Neuronal stem cell (in vitro differentiated cells): ENCODE data around the gene SLK.

Source experiments
- DNase-seq: peaks from one replicate; pipeline ENCODE4 v3.0.0-alpha.2; 2013; ENCODE audit warnings: low spot score
- H2AFZ ChIP-seq: one replicate; pipeline ENCODE4 v1.6.1; 2013; ENCODE audit warnings: mild to moderate bottlenecking, low read length, inconsistent platforms
- H2AK5ac ChIP-seq: 2 replicates; pipeline ENCODE4 v1.6.1; 2013; ENCODE audit warnings: low read depth, mild to moderate bottlenecking, inconsistent platforms, low read length, moderate library complexity, mixed read lengths
- H2BK120ac ChIP-seq: 2 replicates; pipeline ENCODE4 v1.6.1; 2013; ENCODE audit warnings: low read depth, mild to moderate bottlenecking, inconsistent platforms, low read length, moderate library complexity, mixed read lengths
- H2BK12ac ChIP-seq: one replicate; pipeline ENCODE4 v1.6.1; 2013; ENCODE audit warnings: low read length, inconsistent platforms
- H2BK15ac ChIP-seq: 2 replicates; pipeline ENCODE4 v1.6.1; 2013; ENCODE audit warnings: mild to moderate bottlenecking, low read length, inconsistent platforms, mixed read lengths
- H2BK5ac ChIP-seq: one replicate; pipeline ENCODE4 v1.6.1; 2013; ENCODE audit warnings: inconsistent platforms, mild to moderate bottlenecking, low read length, moderate library complexity
- H3K14ac ChIP-seq: one replicate; pipeline ENCODE4 v1.6.1; 2013; ENCODE audit warnings: low read length, inconsistent platforms
- H3K18ac ChIP-seq: 2 replicates; pipeline ENCODE4 v1.6.1; 2013; ENCODE audit warnings: low read length, inconsistent platforms
- H3K23ac ChIP-seq: 2 replicates; pipeline ENCODE4 v1.6.1; 2013; ENCODE audit warnings: low read depth, mild to moderate bottlenecking, mixed read lengths, low read length, inconsistent platforms; ENCODE audit not compliant: poor library complexity
- H3K27ac ChIP-seq: replicated peaks from 3 replicates; pipeline ENCODE4 v1.5.1; 2013; ENCODE audit warnings: low read length, inconsistent platforms
- H3K27me3 ChIP-seq, 3 experiments: 2 replicates each; pipeline ENCODE4 v1.6.1; 2013; ENCODE audit warnings: low read length in 3 of 3, mild to moderate bottlenecking in 2 of 3, inconsistent platforms in 1 of 3, low read depth in 1 of 3, mixed read lengths in 1 of 3, moderate library complexity in 1 of 3; ENCODE audit not compliant: control insufficient read depth in 3 of 3, insufficient read depth in 3 of 3
- H3K36me3 ChIP-seq, 2 donors: replicated peaks in 1 of 2; 2 replicates each; pipeline ENCODE4 v1.6.1; 2013; ENCODE audit warnings: low read length in 2 of 2; ENCODE audit not compliant: control insufficient read depth in 2 of 2, insufficient read depth in 2 of 2
- H3K4ac ChIP-seq: 2 replicates; pipeline ENCODE4 v1.6.1; 2013; ENCODE audit warnings: inconsistent platforms, mild to moderate bottlenecking, low read length, moderate library complexity
- H3K4me1 ChIP-seq, 2 donors: 1 replicate in 1 of 2; 2 replicates in 1 of 2; pipeline ENCODE4 v1.6.1; 2013; ENCODE audit warnings: low read length in 2 of 2, low read depth in 1 of 2; ENCODE audit not compliant: control insufficient read depth in 2 of 2, insufficient read depth in 1 of 2
- H3K4me2 ChIP-seq: one replicate; pipeline ENCODE4 v1.6.1; 2013; ENCODE audit warnings: mild to moderate bottlenecking, low read length, inconsistent platforms; ENCODE audit not compliant: insufficient read depth, poor library complexity, severe bottlenecking
- H3K4me3 ChIP-seq, 2 donors: 2 replicates each; pipeline ENCODE4 v1.5.1; 2013; ENCODE audit warnings: low read length in 2 of 2, mild to moderate bottlenecking in 2 of 2, inconsistent platforms in 1 of 2, moderate library complexity in 1 of 2
- H3K79me1 ChIP-seq: one replicate; pipeline ENCODE4 v1.6.1; 2013; ENCODE audit warnings: low read depth, mild to moderate bottlenecking, inconsistent platforms, low read length, moderate library complexity
- H3K9ac ChIP-seq: one replicate; pipeline ENCODE4 v1.6.1; 2013; ENCODE audit warnings: mild to moderate bottlenecking, low read depth, low read length, inconsistent platforms; ENCODE audit not compliant: poor library complexity
- H3K9me3 ChIP-seq, 2 donors: replicated peaks in 1 of 2; 2 replicates each; pipeline versions ENCODE3 to v1.6.1; 2013; ENCODE audit warnings: low read length in 2 of 2, mild to moderate bottlenecking in 2 of 2, inconsistent platforms in 1 of 2, low read depth in 1 of 2, mixed read lengths in 1 of 2, moderate library complexity in 1 of 2; ENCODE audit not compliant: control insufficient read depth in 2 of 2, insufficient read depth in 1 of 2
- H4K8ac ChIP-seq: one replicate; pipeline ENCODE4 v1.6.1; 2013; ENCODE audit warnings: low read depth, mild to moderate bottlenecking, inconsistent platforms, low read length, moderate library complexity
- H4K91ac ChIP-seq: one replicate; pipeline ENCODE4 v1.6.1; 2013; ENCODE audit warnings: low read length, low read depth, mild to moderate bottlenecking, inconsistent platforms; ENCODE audit not compliant: poor library complexity
- WGBS, 2 donors: extraction: QIAGEN DNeasy Blood & Tissue Kit; methylation state at CpG; one replicate each; pipeline ENCODE4 v1.1.7; 2013; ENCODE audit warnings: missing lambda C conversion rate in 2 of 2, mixed read lengths in 1 of 2; ENCODE audit not compliant: insufficient read length in 2 of 2, insufficient replicate concordance in 1 of 2; ENCODE audit errors: extremely low coverage in 2 of 2; 5-methylcytosine and 5-hydroxymethylcytosine counted together

SLK gene

DNA sequence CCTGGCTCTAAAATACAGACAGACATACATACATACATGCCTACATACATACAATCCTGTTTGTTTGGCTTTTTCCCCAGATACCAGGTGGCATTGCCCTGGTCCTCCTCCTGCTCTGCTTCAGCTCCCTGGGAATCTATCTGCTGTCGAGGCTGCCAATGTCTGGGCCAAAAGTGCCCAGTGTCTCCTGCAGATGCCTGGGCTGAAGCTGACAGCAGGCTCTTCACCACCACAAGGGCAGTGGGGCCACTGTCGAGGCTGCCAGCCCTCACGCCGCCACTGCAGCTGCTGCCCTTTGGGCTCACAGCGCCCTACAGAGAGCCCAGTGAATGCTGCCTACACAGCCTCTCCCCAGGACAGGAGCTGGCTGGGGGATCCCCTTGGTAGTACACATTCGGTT, 30.9 kb upstream of the SLK start:
- Histone ChIP-seq H3K9ac (no peak overlapping the region), H2AFZ (no peak overlapping the region), H3K27ac (no peak overlapping the region), H2BK12ac (no peak overlapping the region), H2BK120ac (no peak overlapping the region), H3K4me2 (no peak overlapping the region), H4K8ac (no peak overlapping the region), H2AK5ac (no peak overlapping the region), H3K18ac (peak overlapping the region; percentile 70), H3K36me3 (no peaks in the 10 kb centered on the region), H2BK5ac (no peak overlapping the region), H3K23ac (no peak overlapping the region), H3K79me1 (no peaks in the 10 kb centered on the region), H4K91ac (no peak overlapping the region), H3K4me3 (no peak overlapping the region), H3K14ac (peak overlapping the region; percentile 39), H3K27me3 (peaks cover 0 to 12% (median 0%) of the 10 kb centered on the region in 3 experiments), H3K4ac (no peak overlapping the region), H2BK15ac (no peak overlapping the region), H3K4me1 (no peaks in the 10 kb centered on the region), H3K9me3 (no peaks in the 10 kb centered on the region)
- no peak for DNase-seq
- WGBS, 2 donors, result no CpG with 5 or more reads among the region's 6 CpGs

DNA sequence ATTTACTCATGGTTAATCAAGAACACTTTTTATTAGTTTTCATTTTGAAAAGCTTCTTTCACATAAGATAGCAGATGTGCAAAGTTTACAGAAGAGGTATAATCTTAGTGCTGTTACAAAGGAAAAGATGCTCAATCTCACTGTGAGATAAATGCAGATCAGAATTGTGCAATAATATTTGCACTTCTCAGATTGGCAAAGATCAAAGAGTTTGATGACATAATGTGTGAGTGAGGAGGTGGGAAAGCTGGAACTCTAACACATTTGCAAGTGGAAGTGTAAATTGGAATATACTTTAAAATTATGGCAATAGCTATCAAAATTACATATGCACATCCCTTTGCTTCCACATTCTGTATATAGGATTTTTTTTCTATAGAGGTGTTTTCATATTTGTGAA, 27.4 kb upstream of the SLK start:
- no peak overlapping the region for H3K4ac ChIP-seq
- H3K4me1 ChIP-seq, result no peaks in the 10 kb centered on the region
- no peak overlapping the region for H2BK120ac ChIP-seq
- H3K9me3 ChIP-seq, result no peaks in the 10 kb centered on the region
- H3K14ac ChIP-seq, result no peak overlapping the region
- H3K27ac ChIP-seq, result no peak overlapping the region
- peaks cover 0 to 5% (median 0%) of the 10 kb centered on the region in 3 experiments for H3K27me3 ChIP-seq
- H2AFZ ChIP-seq, result no peak overlapping the region
- no peak overlapping the region for H3K23ac ChIP-seq
- H2BK15ac ChIP-seq, result no peak overlapping the region
- no peak overlapping the region for H2AK5ac ChIP-seq
- no peak for DNase-seq
- no peak overlapping the region for H4K91ac ChIP-seq
- no peak overlapping the region for H3K4me2 ChIP-seq
- H3K9ac ChIP-seq, result no peak overlapping the region
- no peak overlapping the region for H2BK12ac ChIP-seq
- H3K4me3 ChIP-seq, result no peak overlapping the region
- H4K8ac ChIP-seq, result no peak overlapping the region
- H2BK5ac ChIP-seq, result no peak overlapping the region
- no peaks in the 10 kb centered on the region for H3K79me1 ChIP-seq
- no peaks in the 10 kb centered on the region for H3K36me3 ChIP-seq
- H3K18ac ChIP-seq, result no peak overlapping the region

DNA sequence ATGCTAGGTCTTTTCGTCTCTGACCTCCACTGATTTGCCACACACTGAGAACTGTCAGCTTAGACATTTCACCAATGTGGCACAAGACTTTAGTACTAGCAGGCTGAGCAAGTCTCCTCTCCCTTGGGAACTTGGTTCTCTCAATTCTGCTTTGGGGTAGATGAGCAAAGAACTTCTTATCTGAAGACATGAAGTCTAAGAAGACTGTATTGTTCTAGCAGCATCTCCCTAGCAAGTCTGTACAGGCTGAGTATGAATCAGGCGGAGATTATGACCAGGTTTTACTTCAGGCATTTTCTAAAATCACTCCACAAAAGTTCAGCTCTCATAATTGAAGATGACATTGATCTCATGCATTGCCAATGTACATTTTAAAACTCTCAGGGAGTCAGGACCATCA, 25.1 kb upstream of the SLK start:
- H3K23ac ChIP-seq, result no peak overlapping the region
- H2BK12ac ChIP-seq, result no peak overlapping the region
- H3K36me3 ChIP-seq, result no peaks in the 10 kb centered on the region
- H3K4me3 ChIP-seq, result no peak overlapping the region
- WGBS, 2 donors, result no CpG with 5 or more reads among the region's 2 CpGs
- H2AFZ ChIP-seq, result no peak overlapping the region
- no peak overlapping the region for H3K4me2 ChIP-seq
- no peak overlapping the region for H2BK15ac ChIP-seq
- peaks cover 0 to 3% (median 0%) of the 10 kb centered on the region in 3 experiments for H3K27me3 ChIP-seq
- no peak overlapping the region for H2AK5ac ChIP-seq
- no peak overlapping the region for H3K18ac ChIP-seq
- H3K9ac ChIP-seq, result no peak overlapping the region
- H3K27ac ChIP-seq, result no peak overlapping the region
- H3K79me1 ChIP-seq, result no peaks in the 10 kb centered on the region
- H3K4me1 ChIP-seq, result no peaks in the 10 kb centered on the region
- H4K8ac ChIP-seq, result no peak overlapping the region
- no peak overlapping the region for H2BK120ac ChIP-seq
- H2BK5ac ChIP-seq, result no peak overlapping the region
- H4K91ac ChIP-seq, result no peak overlapping the region
- DNase-seq, result no peak
- no peak overlapping the region for H3K14ac ChIP-seq
- H3K4ac ChIP-seq, result no peak overlapping the region
- no peaks in the 10 kb centered on the region for H3K9me3 ChIP-seq

DNA sequence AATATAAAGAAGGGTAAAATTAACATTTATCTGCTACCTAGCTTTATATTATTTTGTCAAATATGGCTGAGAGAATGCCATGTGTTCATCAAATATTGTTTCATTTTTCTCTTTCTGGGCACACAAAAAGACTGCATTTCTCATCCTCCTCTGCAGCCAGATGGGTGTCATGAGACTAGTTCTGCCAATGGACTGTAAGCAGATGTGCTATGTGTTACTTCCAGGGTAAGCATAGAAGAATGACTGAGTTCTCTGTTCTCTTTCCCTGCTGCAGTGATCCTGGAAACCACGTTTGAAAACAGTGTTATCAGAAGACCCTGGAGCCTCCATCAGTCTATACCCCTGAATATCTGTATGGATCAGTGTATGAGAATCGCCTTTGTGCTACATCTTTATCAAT, 24.1 kb upstream of the SLK start:
- H3K14ac ChIP-seq, result no peak overlapping the region
- no peak overlapping the region for H2BK12ac ChIP-seq
- no peak overlapping the region for H3K4ac ChIP-seq
- H4K8ac ChIP-seq, result no peak overlapping the region
- WGBS, 2 donors, result no CpG with 5 or more reads among the region's 2 CpGs
- H3K4me3 ChIP-seq, result no peak overlapping the region
- no peak overlapping the region for H3K27ac ChIP-seq
- no peak overlapping the region for H3K4me2 ChIP-seq
- H2AFZ ChIP-seq, result peak overlapping the region; percentile 9
- no peak overlapping the region for H4K91ac ChIP-seq
- H2BK120ac ChIP-seq, result no peak overlapping the region
- no peak overlapping the region for H2AK5ac ChIP-seq
- H2BK15ac ChIP-seq, result no peak overlapping the region
- no peak overlapping the region for H3K18ac ChIP-seq
- DNase-seq, result no peak
- H2BK5ac ChIP-seq, result no peak overlapping the region
- H3K9me3 ChIP-seq, result no peaks in the 10 kb centered on the region
- no peaks in the 10 kb centered on the region for H3K4me1 ChIP-seq
- H3K9ac ChIP-seq, result no peak overlapping the region
- H3K36me3 ChIP-seq, result no peaks in the 10 kb centered on the region
- H3K23ac ChIP-seq, result no peak overlapping the region
- peaks cover 0 to 5% (median 0%) of the 10 kb centered on the region in 3 experiments for H3K27me3 ChIP-seq
- no peaks in the 10 kb centered on the region for H3K79me1 ChIP-seq
